ENCODE measurements around the gene ENSA. TPM values are rescaled to one million over a fixed set of nuclear protein-coding genes. Genes with fewer than 3 reads are reported as not detected.
"Not testable (repeated sequence)": the region's sequence is repeated elsewhere in the genome, so short reads cannot be mapped to it uniquely, and the experiment has no call there.

Gene ENSA
- total RNA-seq, 2 donors from 2014 or later: 64.6 to 203 TPM

- peaks cover 27% of the 10 kb centered on the region for H3K4me1 ChIP-seq
- ATAC-seq (no peak), DNase-seq (no peak)
- intact Hi-C loops (cut with DNase I): no loop called here
- H3K27ac ChIP-seq: peak overlapping the region in 3 of 4 donors; percentile 97 to 99 (median 98)
- H3K36me3 ChIP-seq (replicated peaks in 1 of 2; ENCODE audit: insufficient read depth in 1 of 2, low read depth in 2 of 2): peaks cover 0 to 18% of the 10 kb centered on the region in 2 donors
- TF ChIP-seq, protein P1, sequence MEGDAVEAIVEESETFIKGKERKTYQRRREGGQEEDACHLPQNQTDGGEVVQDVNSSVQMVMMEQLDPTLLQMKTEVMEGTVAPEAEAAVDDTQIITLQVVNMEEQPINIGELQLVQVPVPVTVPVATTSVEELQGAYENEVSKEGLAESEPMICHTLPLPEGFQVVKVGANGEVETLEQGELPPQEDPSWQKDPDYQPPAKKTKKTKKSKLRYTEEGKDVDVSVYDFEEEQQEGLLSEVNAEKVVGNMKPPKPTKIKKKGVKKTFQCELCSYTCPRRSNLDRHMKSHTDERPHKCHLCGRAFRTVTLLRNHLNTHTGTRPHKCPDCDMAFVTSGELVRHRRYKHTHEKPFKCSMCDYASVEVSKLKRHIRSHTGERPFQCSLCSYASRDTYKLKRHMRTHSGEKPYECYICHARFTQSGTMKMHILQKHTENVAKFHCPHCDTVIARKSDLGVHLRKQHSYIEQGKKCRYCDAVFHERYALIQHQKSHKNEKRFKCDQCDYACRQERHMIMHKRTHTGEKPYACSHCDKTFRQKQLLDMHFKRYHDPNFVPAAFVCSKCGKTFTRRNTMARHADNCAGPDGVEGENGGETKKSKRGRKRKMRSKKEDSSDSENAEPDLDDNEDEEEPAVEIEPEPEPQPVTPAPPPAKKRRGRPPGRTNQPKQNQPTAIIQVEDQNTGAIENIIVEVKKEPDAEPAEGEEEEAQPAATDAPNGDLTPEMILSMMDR (IDR thresholded peaks at IDR 0.05): no peak
- no peak for TF ChIP-seq POLR2A (IDR thresholded peaks at IDR 0.05)
- H3K27me3 ChIP-seq: no peaks in the 10 kb centered on the region
- no peaks in the 10 kb centered on the region for H3K9me3 ChIP-seq
- H3K4me3 ChIP-seq: no peak overlapping the region
- WGBS, 2 donors: 28 to 32% methylated on average over 5 of the region's 5 CpGs
Observed at GRCh38 chr1:150627826-150628410, 1.5 kb downstream of the ENSA start.

DNA sequence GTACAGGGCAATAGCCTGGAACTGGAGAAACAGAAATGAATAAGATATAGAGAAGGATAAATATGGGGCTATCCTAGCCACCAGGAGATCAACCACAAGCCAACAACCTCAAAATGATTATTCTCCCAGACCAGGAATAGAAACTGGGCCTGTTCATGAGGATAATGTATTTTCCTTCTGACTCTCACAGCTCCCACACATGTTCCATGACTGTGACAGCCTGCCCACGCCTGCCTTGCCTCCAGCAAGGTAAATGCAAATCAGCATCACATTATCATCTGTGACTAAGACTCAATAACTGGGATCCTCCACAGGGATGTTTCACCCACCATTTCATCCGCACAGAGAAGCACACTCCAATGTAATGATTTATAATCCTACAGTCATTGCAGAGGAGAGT lies 3.3 kb downstream of the ENSA start:
- no peak overlapping the region for H3K4me3 ChIP-seq
- no peaks in the 10 kb centered on the region for H3K9me3 ChIP-seq
- ATAC-seq (no peak), DNase-seq (no peak)
- no peak overlapping the region for H3K27ac ChIP-seq
- peaks cover 0 to 20% of the 10 kb centered on the region in 2 donors for H3K36me3 ChIP-seq (replicated peaks in 1 of 2; ENCODE audit: insufficient read depth in 1 of 2, low read depth in 2 of 2)
- TF ChIP-seq, protein P1 (IDR thresholded peaks at IDR 0.05): no peak
- no peak for TF ChIP-seq POLR2A (IDR thresholded peaks at IDR 0.05)
- H3K4me1 ChIP-seq: peaks cover 42% of the 10 kb centered on the region
- 72 to 74% methylated on average over 2 of the region's 2 CpGs for WGBS, 2 donors
- intact Hi-C loops (cut with DNase I): no loop called here
- no peaks in the 10 kb centered on the region for H3K27me3 ChIP-seq

- ATAC-seq; H3K4me3 ChIP-seq; DNase-seq; H3K9me3 ChIP-seq; intact Hi-C loops (cut with DNase I); H3K27me3 ChIP-seq: not testable (repeated sequence)
- peaks cover 0 to 20% of the 10 kb centered on the region in 2 donors for H3K36me3 ChIP-seq (replicated peaks in 1 of 2; ENCODE audit: insufficient read depth in 1 of 2, low read depth in 2 of 2)
- peak overlapping the region in 1 of 4 donors; percentile 8 for H3K27ac ChIP-seq
- H3K4me1 ChIP-seq: peaks cover 50% of the 10 kb centered on the region
- 83 to 88% methylated on average over 1 of the region's 1 CpG for WGBS, 2 donors
Observed at GRCh38 chr1:150624546-150624945, 4.9 kb downstream of the ENSA start.

- H3K4me3 ChIP-seq; DNase-seq; intact Hi-C loops (cut with DNase I); H3K9me3 ChIP-seq; H3K27me3 ChIP-seq; ATAC-seq: not testable (repeated sequence)
- Histone ChIP-seq H3K36me3 (replicated peaks in 1 of 2; ENCODE audit: insufficient read depth in 1 of 2, low read depth in 2 of 2) (peaks cover 0 to 20% of the 10 kb centered on the region in 2 donors), H3K4me1 (peaks cover 54% of the 10 kb centered on the region), H3K27ac (peak overlapping the region in 1 of 4 donors; percentile 8)
- 78 to 82% methylated on average over 1 of the region's 1 CpG for WGBS, 2 donors
Observed at GRCh38 chr1:150624134-150624533, 5.3 kb downstream of the ENSA start.

GRCh38 chr1:150622303-150622975 lies 7.0 kb downstream of the ENSA start:
- Histone ChIP-seq H3K9me3 (no peaks in the 10 kb centered on the region), H3K36me3 (replicated peaks in 1 of 2; ENCODE audit: insufficient read depth in 1 of 2, low read depth in 2 of 2) (peaks cover 0 to 20% of the 10 kb centered on the region in 2 donors), H3K27ac (peak overlapping the region in 3 of 4 donors; percentile 64 to 80 (median 70)), H3K27me3 (no peaks in the 10 kb centered on the region), H3K4me1 (peaks cover 47% of the 10 kb centered on the region), H3K4me3 (no peak overlapping the region)
- TF ChIP-seq, protein P1 (IDR thresholded peaks at IDR 0.05): no peak
- TF ChIP-seq POLR2A (IDR thresholded peaks at IDR 0.05): no peak
- no peak for ATAC-seq
- intact Hi-C loops (cut with DNase I): no loop called here
- 38 to 46% methylated on average over 8 of the region's 8 CpGs for WGBS, 2 donors
- no peak for DNase-seq
